ENCODE measurements around the gene CES2. TPM values are rescaled to one million over a fixed set of nuclear protein-coding genes. Genes with fewer than 3 reads are reported as not detected.

Gene CES2
- total and polyA plus RNA-seq, 2 of the 8 experiments (the other 6 are each of a cell fraction or from before 2014, with no cell fraction given) = 8.6 to 14.7 TPM

DNA sequence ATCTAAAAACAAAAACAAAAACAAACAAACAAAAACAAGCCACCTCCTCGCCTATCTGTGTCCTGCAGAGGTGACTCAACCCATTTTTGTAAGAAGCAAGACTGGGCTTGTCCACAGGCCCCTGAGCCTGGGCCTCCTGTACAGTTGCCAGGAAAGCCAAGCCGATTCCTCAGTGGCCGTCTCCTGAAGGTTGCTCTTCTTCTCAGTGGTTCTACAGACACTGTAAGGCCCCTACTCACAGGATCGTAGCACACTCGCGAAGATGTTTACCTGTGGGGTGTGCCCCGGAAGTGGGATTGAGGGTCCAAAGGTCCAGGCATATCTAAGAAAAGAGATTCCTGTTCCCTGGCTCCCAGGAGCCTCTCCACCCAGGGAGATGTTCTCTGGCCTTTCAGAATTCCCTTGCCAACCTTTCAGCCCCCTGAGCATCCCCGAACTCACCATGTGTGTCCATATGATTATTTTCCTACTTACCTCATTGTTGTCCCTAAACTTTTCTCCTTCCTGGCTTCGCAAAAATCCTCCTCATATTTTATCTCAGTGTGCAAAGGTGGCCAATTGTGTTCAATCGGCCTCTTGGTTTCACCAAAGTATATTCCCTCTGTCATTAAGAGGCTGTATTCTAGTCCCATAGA is 18.3 kb downstream of the CES2 start:
- Histone ChIP-seq H3K36me3 (ENCODE audit: control insufficient read depth in 2 of 4, insufficient read depth in 4 of 4, low read length in 3 of 4) (no peaks in the 10 kb centered on the region), H2BK120ac (replicated peaks; ENCODE audit: low read depth, low read length) (no peak overlapping the region), H2BK5ac (ENCODE audit: low read depth, low read length) (no peak overlapping the region), H4K91ac (replicated peaks; ENCODE audit: insufficient read length, low read length) (no peak overlapping the region), H3K9me3 (ENCODE audit: insufficient read depth in 2 of 2, low read depth in 1 of 2, low read length in 1 of 2) (no peaks in the 10 kb centered on the region), H4K20me1 (replicated peaks in 1 of 2; ENCODE audit: control insufficient read depth in 1 of 2, insufficient read depth in 2 of 2, low read length in 2 of 2) (no peaks in the 10 kb centered on the region), H4K5ac (ENCODE audit: insufficient read length, low read depth, low read length) (no peak overlapping the region), H4K8ac (ENCODE audit: extremely low read depth, insufficient read depth, low read length) (no peak overlapping the region), H3K23ac (ENCODE audit: insufficient read length) (no peak overlapping the region), H3K23me2 (ENCODE audit: low read depth, low read length) (no peaks in the 10 kb centered on the region; the same call in 1 of the 2 replicates), H2AK5ac (ENCODE audit: low read depth, low read length) (no peak overlapping the region), H3K4ac (replicated peaks; ENCODE audit: insufficient read length, low read depth, low read length) (no peak overlapping the region), H3K4me3 (ENCODE audit: extremely low read depth in 1 of 4, insufficient read depth in 2 of 4, low read depth in 3 of 4, low read length in 4 of 4) (no peak overlapping the region), H3K9ac (replicated peaks in 1 of 4; ENCODE audit: extremely low read depth in 1 of 4, low read depth in 3 of 4, low read length in 3 of 4) (no peak overlapping the region), H3K18ac (ENCODE audit: extremely low read depth, low read length) (no peak overlapping the region), H2BK15ac (ENCODE audit: low read length) (no peak overlapping the region), H3K79me2 (ENCODE audit: control insufficient read depth in 1 of 2, insufficient read depth in 2 of 2, low read length in 2 of 2) (no peaks in the 10 kb centered on the region), H3K27me3 (replicated peaks in 1 of 4; ENCODE audit: control insufficient read depth in 3 of 4, extremely low read depth in 1 of 4, insufficient read depth in 3 of 4, low read length in 3 of 4) (peaks cover 4 to 20% (median 19%) of the 10 kb centered on the region in 4 experiments), H2BK20ac (ENCODE audit: low read length) (no peak overlapping the region), H3K79me1 (ENCODE audit: low read depth, low read length) (no peaks in the 10 kb centered on the region), H3K4me2 (ENCODE audit: insufficient read depth in 1 of 2, low read depth in 2 of 2, low read length in 2 of 2) (no peak overlapping the region), H3K56ac (replicated peaks; ENCODE audit: insufficient read length, low read depth, low read length) (no peak overlapping the region), H3K27ac (ENCODE audit: low read depth, low read length) (no peak overlapping the region), H2BK12ac (ENCODE audit: low read depth, low read length) (no peak overlapping the region), H3K4me1 (replicated peaks in 1 of 4; ENCODE audit: control insufficient read depth in 3 of 4, insufficient read depth in 4 of 4, low read length in 3 of 4) (no peaks in the 10 kb centered on the region), H2AFZ (ENCODE audit: low read length) (no peak overlapping the region), H3K14ac (ENCODE audit: insufficient read length) (no peak overlapping the region)
- WGBS, 2 experiments (ENCODE audit: extremely low coverage in 1 of 2, insufficient coverage in 1 of 2, insufficient read length in 1 of 2, insufficient replicate concordance in 2 of 2, low coverage in 1 of 2, low lambda C conversion rate in 2 of 2, missing lambda C conversion rate in 1 of 2) = 85% methylated on average over 10 of the region's 10 CpGs; no CpG with 5 or more reads in 1 of the 2 experiments
- ChIA-PET CTCF (ENCODE audit: partially characterized antibody) (interaction anchor here (0.6 to 3.4 kb wide), 39 partner anchors 8 to 316 kb away, joined by 3 to 18 read pairs (median 4); partner anchors contain the start of genes B3GNT9, CES3, ELMO3 and EXOC3L1), POLR2A (ENCODE audit: partially characterized antibody) (no interaction called here)
- TF ChIP-seq TCF12 (IDR thresholded peaks at IDR 0.05; ENCODE audit: low read depth, low read length) (no peak), GABPA (IDR thresholded peaks at IDR 0.05; ENCODE audit: borderline replicate concordance, insufficient read depth, low read length) (no peak), HDAC6 (IDR thresholded peaks at IDR 0.05; ENCODE audit: low read depth, low read length) (no peak)
- no peak for DNase-seq (ENCODE audit: low read depth in 1 of 2, low spot score in 2 of 2)
- FAIRE-seq = no peak

Measured in H1 (cell line).